Pancreas (tissue), 10 donors: ENCODE results near the gene ACOT11. TPM values are rescaled to one million over a fixed set of nuclear protein-coding genes. Genes with fewer than 3 reads are reported as not detected.
A peak's percentile ranks its signal among the peaks of the same experiment; 100 is the strongest.

Experiments
- ATAC-seq, 4 donors: fragments of 200-7000 bp; cut with Tn5 transposase; one replicate each; pipeline versions ENCODE4 v1.8.0 to v1.9.1; 2020; ENCODE audit warnings: mild to moderate bottlenecking in 4 of 4, moderate library complexity in 4 of 4
- DNase-seq, 6 donors: peaks; one replicate each; pipeline ENCODE4 v3.0.0-alpha.2; 2020
- FAIRE-seq: peaks from 2 replicates; lab custom pipeline; 2012; peaks lifted over from hg19 to GRCh38; lab: Jason Lieb, UNC
- H3K27ac ChIP-seq, 4 donors: fragments of 200-600 bp; sonication (generic); 1 replicate in 3 of 4; 2 replicates in 1 of 4; pipeline versions ENCODE4 v1.5.0 to v1.8.0; 2020
- H3K27me3 ChIP-seq, 4 donors: fragments of 200-600 bp; one replicate each; pipeline ENCODE4 v1.8.0; 2021
- H3K36me3 ChIP-seq, 3 donors: fragments of 200-600 bp; sonication (generic) in 1 of 3; one replicate each; pipeline versions ENCODE4 v1.5.0 to v1.8.0; 2020 to 2021
- H3K4me1 ChIP-seq, 3 donors: fragments of 200-600 bp; one replicate each; pipeline ENCODE4 v1.8.0; 2021
- H3K4me3 ChIP-seq, 4 donors: fragments of 200-600 bp; sonication (generic) in 2 of 4; one replicate each; pipeline versions ENCODE4 v1.5.0 to v1.8.0; 2020 to 2021
- H3K9me3 ChIP-seq, 4 donors: fragments of 200-600 bp; one replicate each; pipeline ENCODE4 v1.8.0; 2021
- CTCF ChIP-seq, 4 donors: fragments of 200-600 bp; sonication (generic) in 3 of 4; IDR thresholded peaks; one replicate each; pipeline versions ENCODE4 v1.5.0 to v1.8.0; 2021; ENCODE audit warnings: antibody characterized with exemption in 4 of 4
- WGBS, 2 donors: extraction: QIAGEN DNeasy Blood & Tissue Kit; methylation state at CpG; one replicate each; pipeline ENCODE4 v1.1.7; 2013; 5-methylcytosine and 5-hydroxymethylcytosine counted together
- intact Hi-C, 3 donors: fragments of 100-400 bp; cut with DNase I; formaldehyde crosslinking; loops; one replicate each; pipeline versions ENCODE4 v1.11.1 to v1.14.2; 2022
- polyA plus RNA-seq, 2 donors: library from polyadenylated mRNA; stranded (reverse); fragments of 200-250 nt; gene quantifications; one replicate each; pipeline ENCODE4 v1.2.3, GENCODE V29; 2013
- total RNA-seq, 6 donors: library from RNA; stranded (reverse); fragmentation: NEBNext Ultra II Directional in 4 of 6; extraction: Animal tissue kit (Norgen Biotek cat#: 25700) in 4 of 6; gene quantifications; one replicate each; pipeline versions ENCODE4 v1.2.1 to v1.2.4, GENCODE V29; 2021 to 2023
- donor health status: healthy with polysubstance abuse.
- donor health status: DM: no; HTN: no; CAD: no; lungs with moderate emphysema.
- donor health status: DM: no; HTN: no; CAD: no.
- donor health status: control.
- donor health status: control.
- donor health status: Bipolar disorder and iron deficiency.
- donor health status: DM: yes; HTN: yes; CAD: no.
- donor health status: DM: no; HTN: no; CAD: no.
- donor health status: DM: no; HTN: no; CAD: no.
- donor health status: DM: yes; HTN: yes; CAD: no.

ACOT11 gene
- total and polyA plus RNA-seq, 8 donors: 2.6 to 6.7 (median 3.1) TPM

GRCh38 chr1:54556110-54556509 is 8.1 kb downstream of the ACOT11 start:
- no peak overlapping the region for H3K4me3 ChIP-seq
- intact Hi-C loops: no loop called here
- DNase-seq (no peak), ATAC-seq (no peak), FAIRE-seq (no peak)
- 91 to 96% methylated on average over 1 of the region's 1 CpG for WGBS, 2 donors
- no peaks in the 10 kb centered on the region for H3K36me3 ChIP-seq
- TF ChIP-seq CTCF (IDR thresholded peaks at IDR 0.05): no peak
- H3K27ac ChIP-seq: no peak overlapping the region
- H3K4me1 ChIP-seq: no peaks in the 10 kb centered on the region
- no peaks in the 10 kb centered on the region for H3K9me3 ChIP-seq
- no peaks in the 10 kb centered on the region for H3K27me3 ChIP-seq

GRCh38 chr1:54557671-54558355 is 9.8 kb downstream of the ACOT11 start:
- ATAC-seq (peak in 1 of 4 donors; percentile 22), DNase-seq (no peak), FAIRE-seq (no peak)
- no peak for TF ChIP-seq CTCF (IDR thresholded peaks at IDR 0.05)
- Histone ChIP-seq H3K27ac (no peak overlapping the region), H3K27me3 (no peaks in the 10 kb centered on the region), H3K36me3 (no peaks in the 10 kb centered on the region), H3K9me3 (no peaks in the 10 kb centered on the region), H3K4me3 (no peak overlapping the region), H3K4me1 (no peaks in the 10 kb centered on the region)
- WGBS, 2 donors: 64 to 70% methylated on average over 5 of the region's 5 CpGs
- intact Hi-C loops: no loop called here

- Histone ChIP-seq H3K4me1 (no peaks in the 10 kb centered on the region), H3K4me3 (no peak overlapping the region), H3K27me3 (no peaks in the 10 kb centered on the region), H3K9me3 (no peaks in the 10 kb centered on the region), H3K27ac (no peak overlapping the region), H3K36me3 (no peaks in the 10 kb centered on the region)
- no peak for TF ChIP-seq CTCF (IDR thresholded peaks at IDR 0.05)
- FAIRE-seq (no peak), ATAC-seq (no peak), DNase-seq (peak in 1 of 6 donors; percentile 20)
- intact Hi-C loops: no loop called here
- WGBS, 2 donors: 78 to 82% methylated on average over 7 of the region's 7 CpGs
Measured at GRCh38 chr1:54558434-54559030, 10.5 kb downstream of the ACOT11 start.

- WGBS, 2 donors: 61 to 64% methylated on average over 9 of the region's 9 CpGs
- ATAC-seq: peak in 2 of 4 donors; percentile 41 to 46
- no peak for TF ChIP-seq CTCF (IDR thresholded peaks at IDR 0.05)
Measured at GRCh38 chr1:54559111-54559548, 11.1 kb downstream of the ACOT11 start.

GRCh38 chr1:54559771-54560231 is 11.8 kb downstream of the ACOT11 start:
- FAIRE-seq (no peak), DNase-seq (peak in 2 of 6 donors; percentile 27 to 34)

More at GRCh38 chr1:54559111-54559548, 11.1 kb downstream of the ACOT11 start:
- intact Hi-C loops: no loop called here
- FAIRE-seq: no peak
- H3K36me3 ChIP-seq: no peaks in the 10 kb centered on the region
- H3K4me1 ChIP-seq: peaks cover 0 to 3% (median 3%) of the 10 kb centered on the region in 3 donors
- no peaks in the 10 kb centered on the region for H3K9me3 ChIP-seq
- no peak overlapping the region for H3K4me3 ChIP-seq
- no peak overlapping the region for H3K27ac ChIP-seq
- H3K27me3 ChIP-seq: no peaks in the 10 kb centered on the region
- DNase-seq: peak in 1 of 6 donors; percentile 50

More at GRCh38 chr1:54559771-54560231, 11.8 kb downstream of the ACOT11 start:
- H3K36me3 ChIP-seq: no peaks in the 10 kb centered on the region
- WGBS, 2 donors: 71 to 72% methylated on average over 3 of the region's 3 CpGs
- no peak overlapping the region for H3K4me3 ChIP-seq
- ATAC-seq: peak in 2 of 4 donors; percentile 20 to 46
- TF ChIP-seq CTCF (IDR thresholded peaks at IDR 0.05): no peak
- H3K4me1 ChIP-seq: peaks cover 0 to 5% (median 5%) of the 10 kb centered on the region in 3 donors
- intact Hi-C loops: no loop called here
- H3K27ac ChIP-seq: no peak overlapping the region
- no peaks in the 10 kb centered on the region for H3K27me3 ChIP-seq
- no peaks in the 10 kb centered on the region for H3K9me3 ChIP-seq
